Measurements from ENCODE around the gene PKN1.
A peak's percentile ranks its signal among the peaks of the same experiment; 100 is the strongest.
"Not testable (repeated sequence)": the region's sequence is repeated elsewhere in the genome, so short reads cannot be mapped to it uniquely, and the experiment has no call there.

PKN1 gene

DNA sequence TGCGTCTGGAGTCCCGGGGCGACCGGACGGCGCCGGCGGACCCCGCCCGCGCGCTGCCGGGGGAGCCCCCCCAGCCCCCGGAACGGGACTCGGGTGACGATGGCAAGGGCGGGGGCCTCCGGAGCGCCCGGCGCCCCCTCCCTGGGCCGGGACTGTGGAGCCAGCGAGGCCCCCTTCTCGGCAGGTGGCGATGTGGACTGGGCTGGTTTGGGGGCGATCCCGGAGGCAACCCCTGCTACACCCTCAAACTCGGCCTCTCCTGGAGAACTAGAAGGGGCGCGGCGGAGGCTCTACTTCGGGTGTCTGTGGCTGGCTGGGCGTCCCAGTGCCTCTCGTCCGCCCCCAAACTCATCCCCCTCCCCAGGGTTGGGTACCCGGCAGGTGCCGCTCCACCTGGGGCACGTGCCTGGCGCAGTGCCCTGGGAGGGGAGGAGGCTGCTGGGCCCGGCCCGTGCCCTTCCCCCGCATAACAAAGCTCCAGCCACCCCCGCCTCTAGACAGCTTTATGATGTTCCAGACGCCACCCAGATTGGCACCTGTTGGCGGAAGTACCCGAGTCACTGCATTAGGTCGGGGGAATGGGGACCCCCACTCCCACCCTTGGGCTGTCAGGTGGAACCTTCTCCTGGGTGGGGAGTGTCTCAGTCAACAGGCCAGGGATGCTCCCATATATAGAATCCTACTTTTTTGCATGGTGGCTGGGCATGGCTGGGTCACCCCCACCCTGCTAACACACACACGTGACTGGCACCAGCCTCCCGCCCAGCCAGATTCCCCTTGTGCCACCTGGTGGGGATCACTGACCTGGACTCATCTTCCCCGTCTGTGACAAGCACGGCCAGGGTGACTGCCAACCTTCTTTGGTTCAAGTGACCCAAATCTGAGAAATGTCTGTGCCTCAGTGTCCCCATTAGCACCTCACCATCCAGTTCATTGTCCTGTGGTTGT, 722 bp downstream of the PKN1 start:
- peak; percentile 50 for DNase-seq

DNA sequence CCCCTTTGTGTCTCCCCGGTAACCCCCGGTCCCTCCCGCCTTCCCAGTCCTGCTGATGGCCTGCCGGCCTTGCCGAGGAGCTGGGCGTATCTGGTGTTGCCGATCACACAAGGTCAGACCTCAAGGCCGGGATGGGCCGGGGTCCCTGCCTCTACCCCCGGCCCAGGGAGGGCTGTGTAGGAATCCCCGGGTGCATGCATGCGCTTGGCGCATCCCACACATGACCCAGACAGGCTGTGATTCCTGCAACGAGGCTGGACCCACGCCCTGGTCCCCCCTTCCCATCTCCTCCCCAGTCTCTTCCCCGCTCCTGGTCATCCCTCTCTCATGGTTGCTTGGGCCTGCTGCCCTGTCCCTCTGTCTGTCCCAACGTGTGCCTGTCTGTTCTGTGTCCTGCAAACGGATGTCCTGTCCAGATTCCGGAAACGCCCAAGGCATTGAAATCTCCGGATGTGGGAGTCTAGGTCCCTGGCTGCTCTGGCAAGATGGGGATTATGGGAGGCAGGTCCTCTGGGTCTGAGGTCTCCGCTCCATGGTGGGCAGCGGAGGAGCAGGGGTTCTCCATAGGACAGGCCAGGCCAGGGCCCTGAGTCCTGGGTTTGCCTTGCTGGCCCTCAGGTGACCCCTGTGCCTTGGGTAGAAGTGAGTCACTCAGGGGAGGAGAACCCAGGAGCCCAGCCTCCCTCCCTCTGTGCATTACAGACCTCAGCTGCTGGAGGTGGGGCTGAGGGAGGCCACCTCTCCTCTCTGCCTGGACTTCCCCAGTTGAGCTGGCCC, 1.6 kb downstream of the PKN1 start:
- peak; percentile 24 for DNase-seq

DNA sequence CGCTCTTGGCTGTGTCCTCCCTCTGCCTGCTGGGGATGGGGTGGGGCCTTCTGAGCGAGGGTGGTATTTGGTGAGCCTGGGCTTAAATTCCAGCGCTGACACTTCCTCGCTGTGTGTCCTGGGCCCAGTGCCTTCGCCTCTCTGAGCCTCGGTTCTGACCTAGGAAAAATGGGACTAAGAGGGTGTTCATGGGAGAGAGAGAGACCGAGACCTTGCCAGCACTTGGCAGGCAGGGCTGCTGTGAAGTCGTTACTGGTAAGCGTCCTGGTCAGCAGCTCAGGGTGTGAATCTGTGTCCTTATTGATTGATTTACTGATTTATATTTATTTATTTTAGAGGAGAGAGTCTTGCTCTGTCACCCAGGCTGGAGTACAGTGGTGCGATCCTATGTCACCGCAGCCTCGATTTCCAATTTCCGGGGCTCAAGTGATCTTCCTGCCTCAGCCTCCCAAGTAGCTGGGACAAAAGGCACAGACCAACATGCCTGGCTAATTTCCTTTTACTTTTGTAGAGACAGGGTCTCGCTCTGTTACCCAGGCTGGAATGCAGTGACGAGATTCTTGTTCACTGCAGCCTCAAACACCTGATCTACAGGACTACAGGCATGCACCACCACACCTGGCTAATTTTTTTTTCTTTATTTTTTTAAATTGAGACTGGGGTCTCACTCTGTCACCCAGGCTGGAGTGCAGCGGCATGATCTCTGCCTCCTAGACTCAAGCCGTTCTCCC, 2.4 kb downstream of the PKN1 start:
- no peak for DNase-seq

DNA sequence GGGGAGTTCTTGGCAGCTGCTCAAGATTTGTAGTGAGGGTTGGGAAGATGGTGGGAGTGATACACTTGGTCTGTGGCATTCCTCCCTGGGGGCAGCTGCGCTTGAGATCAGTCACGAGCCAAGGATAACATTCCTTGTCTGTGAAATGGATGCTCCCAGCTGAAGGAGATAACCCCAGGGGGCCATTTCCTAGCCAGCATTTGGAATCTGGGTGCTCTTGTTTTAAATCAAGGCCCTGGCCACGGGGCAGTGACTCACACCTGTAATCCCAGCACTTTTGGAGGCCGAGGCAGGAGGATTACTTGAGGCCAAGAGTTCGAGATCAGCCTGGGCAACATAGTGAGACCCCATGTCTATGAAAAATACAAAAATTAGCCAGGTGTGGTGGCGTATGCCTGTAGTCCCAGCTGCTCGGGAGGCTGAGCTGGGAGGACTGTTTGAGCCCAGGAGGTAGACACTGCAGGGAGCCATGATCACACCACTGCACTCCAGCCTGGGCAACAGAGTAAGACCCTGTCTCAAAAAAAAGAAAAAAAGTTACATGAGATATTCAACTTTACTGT, 4.6 kb downstream of the PKN1 start:
- no peak for DNase-seq

DNA sequence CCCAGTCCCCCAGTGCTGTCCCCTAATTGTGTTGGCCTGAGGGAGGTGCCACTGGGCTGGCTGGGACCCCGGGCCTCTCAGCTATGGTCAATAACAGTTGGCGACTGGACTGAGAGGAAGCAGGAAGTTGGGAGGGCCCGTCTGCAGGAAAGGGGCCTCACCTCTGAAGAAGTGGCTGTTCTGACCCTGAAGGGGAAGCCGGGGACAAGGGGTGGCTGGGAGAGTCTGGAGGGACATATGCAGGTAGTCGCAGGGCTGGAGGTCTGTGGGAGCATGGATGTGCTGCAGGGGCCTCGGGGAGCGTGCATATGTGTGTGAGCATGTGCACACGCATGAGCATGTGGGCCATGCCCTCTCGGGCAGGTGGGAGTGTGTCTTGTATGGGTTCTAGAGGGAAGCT, 5.9 kb downstream of the PKN1 start:
- no peak for DNase-seq

DNA sequence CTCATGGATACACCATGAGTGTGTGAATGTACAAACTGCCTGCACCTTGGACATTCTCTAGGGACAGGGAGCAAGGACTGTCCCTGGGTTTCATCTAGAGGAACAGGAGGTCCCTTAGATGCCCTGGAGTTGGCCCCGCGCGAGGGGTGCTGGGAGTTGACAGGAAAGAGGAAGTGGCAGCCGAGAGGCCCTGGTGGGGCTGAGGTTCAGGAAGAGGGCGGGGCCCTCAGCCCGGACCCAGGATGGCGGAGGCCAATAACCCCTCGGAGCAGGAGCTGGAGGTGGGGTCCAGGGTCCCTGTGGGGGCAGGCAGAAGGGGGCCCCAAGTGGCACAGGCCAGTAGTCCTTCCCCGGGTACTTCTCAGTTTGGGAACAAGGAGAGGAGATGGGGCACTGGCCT, 6.9 kb downstream of the PKN1 start:
- DNase-seq, result no peak

DNA sequence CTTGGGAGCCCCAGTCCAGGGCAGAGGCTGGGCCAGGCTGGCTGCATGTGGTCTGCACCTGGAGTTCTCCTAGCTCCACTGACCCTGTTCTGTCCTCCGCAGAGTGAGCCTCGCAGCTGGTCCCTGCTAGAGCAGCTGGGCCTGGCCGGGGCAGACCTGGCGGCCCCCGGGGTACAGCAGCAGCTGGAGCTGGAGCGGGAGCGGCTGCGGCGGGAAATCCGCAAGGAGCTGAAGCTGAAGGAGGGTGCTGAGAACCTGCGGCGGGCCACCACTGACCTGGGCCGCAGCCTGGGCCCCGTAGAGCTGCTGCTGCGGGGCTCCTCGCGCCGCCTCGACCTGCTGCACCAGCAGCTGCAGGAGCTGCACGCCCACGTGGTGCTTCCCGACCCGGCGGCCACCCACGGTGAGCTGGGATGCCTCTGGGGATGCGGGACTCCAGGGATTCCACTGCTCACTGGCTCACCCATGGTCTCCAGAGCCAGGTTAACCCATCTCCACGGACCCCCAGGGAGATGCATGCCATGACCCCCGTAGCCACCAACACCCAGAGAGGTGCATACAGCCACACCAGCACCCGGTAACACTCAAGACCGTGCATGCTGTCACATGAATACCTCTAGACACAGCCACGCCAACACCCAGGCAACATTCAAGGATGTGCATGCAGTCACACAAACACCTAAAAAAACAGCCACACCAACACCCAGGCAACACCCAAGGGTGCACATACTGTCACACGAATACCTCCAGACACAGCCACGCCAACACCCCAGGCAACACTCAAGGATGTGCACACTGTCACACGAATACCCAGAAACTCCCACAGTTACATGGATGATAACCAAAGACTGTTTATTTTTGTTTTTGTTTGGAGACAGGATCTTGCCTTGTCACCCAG, 8.2 kb downstream of the PKN1 start:
- peak; percentile 18 for DNase-seq

DNA sequence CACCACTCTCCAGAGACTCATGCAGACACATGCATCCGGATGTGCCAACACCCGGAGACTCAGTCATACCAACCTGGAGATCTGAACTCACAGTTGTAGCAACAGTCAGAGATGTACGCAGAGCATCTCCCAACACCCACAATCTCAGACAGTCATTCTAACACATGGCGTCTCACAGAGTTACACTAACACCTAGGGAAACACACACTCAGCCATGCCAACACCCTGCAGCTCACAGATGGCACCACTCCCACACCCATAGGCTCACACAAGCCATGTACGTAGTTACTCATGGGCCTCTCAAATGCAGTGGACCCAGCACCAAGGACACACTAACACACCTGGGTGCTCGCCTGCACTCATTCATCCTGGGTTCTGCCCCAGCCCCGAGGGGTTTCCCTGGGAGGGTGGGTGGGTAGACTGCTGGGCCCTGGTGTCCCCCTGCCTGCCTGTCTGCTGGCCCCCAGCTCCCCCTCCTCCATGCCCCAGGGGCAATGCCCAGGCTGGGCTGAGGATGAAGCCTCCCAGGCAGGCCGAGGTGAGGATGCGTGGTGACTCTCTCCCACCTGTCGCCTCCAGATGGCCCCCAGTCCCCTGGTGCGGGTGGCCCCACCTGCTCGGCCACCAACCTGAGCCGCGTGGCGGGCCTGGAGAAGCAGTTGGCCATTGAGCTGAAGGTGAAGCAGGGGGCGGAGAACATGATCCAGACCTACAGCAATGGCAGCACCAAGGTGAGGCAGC, 10.0 kb downstream of the PKN1 start:
- DNase-seq, result no peak

DNA sequence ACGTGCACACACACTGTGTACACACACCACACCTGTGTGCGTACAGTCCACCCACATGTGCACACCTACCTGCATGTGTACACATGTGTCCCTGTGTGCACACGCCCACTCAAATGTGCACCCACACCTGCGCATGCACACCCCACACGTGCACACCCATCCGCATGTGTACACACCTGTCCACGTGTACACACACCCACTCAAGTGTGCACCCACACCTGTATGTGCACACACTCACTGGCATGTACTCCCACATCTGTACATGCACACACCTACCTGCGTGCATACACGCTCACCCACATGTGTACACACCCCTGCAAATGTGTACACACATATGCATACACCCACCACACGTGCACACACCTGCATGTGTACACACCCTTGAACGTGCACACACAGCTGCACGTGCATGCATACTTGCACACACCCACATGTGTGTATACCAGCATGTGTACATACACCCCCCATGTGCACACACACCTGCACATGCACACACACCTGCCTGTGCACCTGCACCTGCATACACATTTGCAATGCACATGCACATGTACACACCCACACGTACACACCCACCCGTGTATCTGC, 10.6 kb downstream of the PKN1 start:
- DNase-seq, result no peak

DNA sequence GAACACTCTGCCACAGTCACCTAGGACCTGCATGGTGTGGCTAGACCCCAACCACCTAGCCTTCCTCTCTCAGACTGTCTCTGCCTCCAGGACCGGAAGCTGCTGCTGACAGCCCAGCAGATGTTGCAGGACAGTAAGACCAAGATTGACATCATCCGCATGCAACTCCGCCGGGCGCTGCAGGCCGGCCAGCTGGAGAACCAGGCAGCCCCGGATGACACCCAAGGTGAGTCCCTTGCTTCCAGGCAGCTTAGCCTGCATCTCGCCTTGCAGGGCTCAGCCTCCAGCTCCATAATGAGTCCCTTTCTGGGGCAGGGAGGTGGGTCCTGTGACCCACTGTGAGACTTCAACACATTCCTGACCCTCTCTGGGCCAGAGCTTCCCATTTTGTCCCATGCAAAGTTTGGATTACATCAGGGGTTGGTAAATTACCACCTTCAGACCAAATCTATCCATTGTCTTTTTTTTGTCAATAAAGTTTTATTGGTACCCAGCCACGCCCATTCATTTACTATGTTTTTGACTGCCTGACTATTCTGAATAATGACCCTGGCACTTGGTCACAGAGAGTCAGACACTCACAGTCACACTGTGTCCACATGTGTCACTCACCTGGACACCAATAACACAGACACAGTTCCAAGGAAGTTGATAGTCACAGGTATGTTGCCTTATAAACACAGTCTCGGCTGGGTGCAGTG, 13.4 kb downstream of the PKN1 start:
- no peak for DNase-seq

DNA sequence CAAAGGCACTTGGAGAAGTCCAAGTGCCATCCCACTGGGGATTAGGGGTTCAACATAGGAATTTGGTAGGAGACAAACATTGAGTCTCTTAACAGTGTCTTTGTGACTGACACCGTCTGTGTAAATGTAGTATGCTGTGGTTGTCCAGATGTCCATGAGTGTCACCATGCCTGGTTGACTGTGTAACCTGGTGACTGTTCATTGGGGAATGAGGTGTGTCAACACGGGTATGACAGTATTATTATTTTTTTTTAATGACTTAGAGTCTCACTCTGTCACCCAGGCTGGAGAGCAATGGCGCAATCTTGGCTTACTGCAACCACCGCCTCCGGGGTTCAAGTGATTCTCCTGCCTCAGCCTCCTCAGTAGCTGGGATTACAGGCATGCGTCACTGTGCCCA, 16.2 kb downstream of the PKN1 start:
- DNase-seq, result no peak

DNA sequence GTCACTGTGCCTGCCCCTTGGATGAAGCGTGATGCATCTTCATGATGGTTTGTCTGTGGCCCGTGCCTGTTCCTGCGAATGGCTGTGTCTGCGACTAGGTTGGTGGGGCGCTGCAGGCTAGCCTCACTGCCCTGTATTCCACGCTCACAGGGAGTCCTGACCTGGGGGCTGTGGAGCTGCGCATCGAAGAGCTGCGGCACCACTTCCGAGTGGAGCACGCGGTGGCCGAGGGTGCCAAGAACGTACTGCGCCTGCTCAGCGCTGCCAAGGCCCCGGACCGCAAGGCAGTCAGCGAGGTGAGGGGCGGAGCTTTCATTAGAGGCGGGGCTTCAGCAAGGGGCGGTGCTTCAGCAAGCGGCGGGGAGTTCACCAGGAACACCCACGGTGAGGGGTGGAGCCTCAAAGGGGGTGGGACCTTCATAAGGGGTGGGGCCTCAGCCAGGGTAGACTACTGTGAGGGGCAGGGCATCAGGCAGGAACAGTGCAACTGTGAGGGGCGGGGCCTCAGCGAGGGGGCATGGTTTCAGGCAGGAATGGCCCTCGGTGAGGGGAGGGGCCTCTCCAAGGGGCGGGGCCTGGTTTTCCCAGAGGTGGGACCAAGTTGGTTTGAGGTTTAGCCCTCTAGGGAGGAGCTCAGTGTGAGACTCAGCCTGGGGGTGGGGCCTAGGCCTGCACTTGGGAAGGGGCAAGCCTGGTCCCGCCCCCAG, 17.2 kb downstream of the PKN1 start:
- DNase-seq, result no peak

DNA sequence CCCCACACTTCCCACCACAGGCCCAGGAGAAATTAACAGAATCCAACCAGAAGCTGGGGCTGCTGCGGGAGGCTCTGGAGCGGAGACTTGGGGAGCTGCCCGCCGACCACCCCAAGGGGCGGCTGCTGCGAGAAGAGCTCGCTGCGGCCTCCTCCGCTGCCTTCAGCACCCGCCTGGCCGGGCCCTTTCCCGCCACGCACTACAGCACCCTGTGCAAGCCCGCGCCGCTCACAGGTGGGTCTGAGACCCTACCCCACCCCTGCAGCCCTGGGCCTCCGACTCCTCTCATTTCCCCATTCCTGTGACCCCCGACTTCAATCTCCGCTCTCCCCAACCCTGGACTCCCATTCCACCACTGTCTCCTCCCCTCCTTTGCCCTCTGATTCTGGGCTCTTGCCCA, 17.8 kb downstream of the PKN1 start:
- no peak for DNase-seq

DNA sequence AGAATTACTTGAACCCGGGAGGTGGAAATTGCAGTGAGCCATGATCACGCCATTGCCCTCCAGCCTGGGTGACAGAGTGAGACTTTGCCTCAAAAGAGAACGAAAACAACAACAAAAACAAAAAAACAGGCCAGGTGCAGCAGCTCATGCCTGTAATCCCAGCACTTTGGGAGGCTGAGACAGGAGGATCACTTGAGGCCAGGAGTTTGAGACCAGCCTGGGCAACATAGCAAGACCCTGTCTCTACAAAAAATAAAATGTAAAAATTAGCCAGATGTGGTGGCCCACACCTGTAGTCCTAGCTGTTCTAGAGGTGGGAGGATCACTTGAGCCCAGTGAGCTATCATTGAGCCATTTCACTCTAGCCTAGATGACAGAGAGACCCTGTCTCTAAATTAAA, 19.2 kb downstream of the PKN1 start:
- not testable (repeated sequence) for DNase-seq

DNA sequence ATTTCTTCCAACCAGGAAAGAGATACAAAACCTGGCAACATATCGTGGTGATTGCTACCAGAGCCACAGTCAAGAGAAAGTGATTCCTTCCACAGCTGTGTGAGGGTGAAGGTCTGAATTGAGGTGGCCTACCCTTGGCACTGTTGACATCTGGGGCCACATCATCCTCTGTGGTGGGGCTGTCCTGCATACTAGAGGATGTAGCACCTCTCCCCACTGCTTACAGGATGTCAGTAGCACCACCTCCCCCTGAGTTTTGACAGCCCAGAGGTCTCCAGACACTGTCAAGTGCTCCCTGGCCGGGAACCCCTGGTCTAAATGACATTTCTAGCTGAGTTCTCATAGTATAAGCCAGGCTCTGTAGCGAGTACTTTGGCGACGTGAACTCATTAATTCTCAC, 26.6 kb downstream of the PKN1 start:
- no peak for DNase-seq

DNA sequence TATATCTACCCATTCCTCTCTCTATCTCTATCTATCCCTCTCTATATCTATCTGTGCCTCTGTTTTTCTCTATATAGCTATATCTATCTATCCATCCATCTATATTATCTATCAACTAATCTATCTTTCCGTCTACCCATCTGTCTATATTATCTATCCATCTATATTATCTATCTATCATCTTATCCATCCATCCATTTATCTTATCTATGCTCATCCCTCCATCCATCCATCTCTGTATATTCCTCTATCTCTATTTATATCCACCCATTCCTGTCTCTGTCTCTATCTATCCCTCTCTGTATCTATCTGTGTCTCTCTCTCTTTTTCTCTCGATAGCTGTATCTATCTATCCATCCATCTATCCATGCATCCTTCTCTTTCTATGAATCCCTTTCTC, 27.8 kb downstream of the PKN1 start:
- no peak for DNase-seq

DNA sequence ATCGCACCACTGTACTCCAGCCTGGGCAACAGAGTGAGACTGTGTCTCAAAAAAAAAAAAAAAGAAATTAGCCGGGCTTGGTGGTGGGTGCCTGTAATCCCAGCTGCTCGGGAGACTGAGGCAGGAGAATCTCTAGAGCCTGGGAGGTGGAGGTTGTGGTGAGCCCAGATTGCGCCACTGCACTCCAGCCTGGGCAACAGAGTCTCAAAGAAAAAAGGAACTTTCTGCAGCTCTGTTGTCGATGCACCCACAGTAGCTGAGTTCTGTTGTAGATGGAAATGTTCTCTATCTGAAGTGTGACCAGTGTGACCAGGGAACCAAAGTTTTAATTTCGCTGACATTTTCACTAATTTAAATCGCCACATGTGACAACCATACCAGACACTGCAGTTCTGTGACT, 29.3 kb downstream of the PKN1 start:
- not testable (repeated sequence) for DNase-seq

DNA sequence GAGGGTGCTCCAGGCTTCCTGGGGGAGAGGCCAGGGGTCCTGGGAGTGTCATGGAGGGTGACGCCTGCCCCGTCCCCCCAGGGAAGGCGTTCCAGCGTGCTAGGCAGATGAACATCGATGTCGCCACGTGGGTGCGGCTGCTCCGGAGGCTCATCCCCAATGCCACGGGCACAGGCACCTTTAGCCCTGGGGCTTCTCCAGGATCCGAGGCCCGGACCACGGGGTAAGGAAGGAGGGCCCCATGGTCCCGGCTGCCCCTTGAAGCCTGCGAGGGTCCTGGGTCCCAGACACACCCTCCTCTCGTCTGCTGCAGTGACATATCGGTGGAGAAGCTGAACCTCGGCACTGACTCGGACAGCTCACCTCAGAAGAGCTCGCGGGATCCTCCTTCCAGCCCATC, 30.6 kb downstream of the PKN1 start:
- no peak for DNase-seq

DNA sequence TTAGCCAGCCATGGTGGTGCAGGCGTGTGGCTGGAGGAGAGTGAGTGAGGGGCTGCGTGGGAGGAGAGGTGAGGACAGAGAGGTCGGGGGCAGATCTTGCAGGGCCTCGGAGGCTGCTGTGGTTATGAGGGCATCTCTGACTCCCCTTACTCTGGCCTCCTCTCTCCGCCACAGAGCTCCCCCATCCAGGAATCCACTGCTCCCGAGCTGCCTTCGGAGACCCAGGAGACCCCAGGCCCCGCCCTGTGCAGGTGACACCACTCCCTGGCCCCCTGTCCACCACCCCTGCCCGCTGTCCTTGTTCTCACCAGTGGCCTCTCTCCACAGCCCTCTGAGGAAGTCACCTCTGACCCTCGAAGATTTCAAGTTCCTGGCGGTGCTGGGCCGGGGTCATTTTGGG, 34.3 kb downstream of the PKN1 start:
- DNase-seq, result no peak

DNA sequence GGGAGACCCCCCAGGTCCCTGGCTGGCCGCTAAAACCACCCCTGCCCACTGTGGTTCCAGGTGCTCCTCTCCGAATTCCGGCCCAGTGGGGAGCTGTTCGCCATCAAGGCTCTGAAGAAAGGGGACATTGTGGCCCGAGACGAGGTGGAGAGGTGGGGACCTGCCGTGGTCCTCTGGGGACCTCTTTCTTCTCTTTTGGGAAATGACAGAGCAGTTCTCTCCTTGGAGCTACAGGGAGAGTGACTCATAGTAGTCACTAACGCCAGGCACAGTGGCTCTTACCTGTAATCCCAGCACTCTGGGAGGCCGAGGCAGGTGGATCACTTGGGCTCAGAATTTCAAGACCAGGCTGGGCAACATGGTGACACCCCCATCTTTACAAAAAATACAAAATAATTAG, 34.7 kb downstream of the PKN1 start:
- no peak for DNase-seq

All from retina (tissue), 1 donor.